ENCODE measurements around the gene ADAM22. TPM values are rescaled to one million over a fixed set of nuclear protein-coding genes. Genes with fewer than 3 reads are reported as not detected.

The ADAM22 gene
- total RNA-seq, 2 donors from 2014 or later: 1.0 to 3.6 TPM

- WGBS, 2 donors: 86 to 90% methylated on average over 2 of the region's 2 CpGs
- intact Hi-C loops (cut with DNase I): no loop called here
- Histone ChIP-seq H3K9me3 (no peaks in the 10 kb centered on the region), H3K27me3 (no peaks in the 10 kb centered on the region), H3K4me1 (no peaks in the 10 kb centered on the region), H3K36me3 (replicated peaks in 1 of 2; ENCODE audit: insufficient read depth in 1 of 2, low read depth in 2 of 2) (no peaks in the 10 kb centered on the region), H3K27ac (no peak overlapping the region), H3K4me3 (no peak overlapping the region)
- DNase-seq (no peak), ATAC-seq (no peak)
- TF ChIP-seq POLR2A (IDR thresholded peaks at IDR 0.05): no peak
- TF ChIP-seq CTCF (IDR thresholded peaks at IDR 0.05): no peak
Observed at GRCh38 chr7:88020953-88021665, 87.1 kb downstream of the ADAM22 start.

GRCh38 chr7:88027724-88028123 lies 93.7 kb downstream of the ADAM22 start:
- no peak for TF ChIP-seq CTCF (IDR thresholded peaks at IDR 0.05)
- no peak for TF ChIP-seq POLR2A (IDR thresholded peaks at IDR 0.05)
- Histone ChIP-seq H3K9me3 (peaks cover 0 to 10% (median 0%) of the 10 kb centered on the region in 3 donors), H3K27ac (no peak overlapping the region), H3K4me3 (no peak overlapping the region), H3K4me1 (no peaks in the 10 kb centered on the region), H3K27me3 (no peaks in the 10 kb centered on the region), H3K36me3 (replicated peaks in 1 of 2; ENCODE audit: insufficient read depth in 1 of 2, low read depth in 2 of 2) (no peaks in the 10 kb centered on the region)
- WGBS, 2 donors: 84 to 88% methylated on average over 2 of the region's 2 CpGs
- DNase-seq: no peak
- no peak for ATAC-seq
- intact Hi-C loops (cut with DNase I): no loop called here

GRCh38 chr7:88034083-88034695 lies 100.1 kb downstream of the ADAM22 start:
- TF ChIP-seq POLR2A (IDR thresholded peaks at IDR 0.05) (no peak), CTCF (IDR thresholded peaks at IDR 0.05) (no peak)
- H3K4me3 ChIP-seq: no peak overlapping the region
- no peak overlapping the region for H3K27ac ChIP-seq
- ATAC-seq: no peak
- no peaks in the 10 kb centered on the region for H3K27me3 ChIP-seq
- no peak for DNase-seq
- H3K36me3 ChIP-seq (replicated peaks in 1 of 2; ENCODE audit: insufficient read depth in 1 of 2, low read depth in 2 of 2): no peaks in the 10 kb centered on the region
- intact Hi-C loops (cut with DNase I): no loop called here
- no peaks in the 10 kb centered on the region for H3K4me1 ChIP-seq
- peaks cover 0 to 10% (median 0%) of the 10 kb centered on the region in 3 donors for H3K9me3 ChIP-seq
- WGBS, 2 donors: 79 to 83% methylated on average over 7 of the region's 7 CpGs

- Histone ChIP-seq H3K9me3 (peaks cover 0 to 5% (median 0%) of the 10 kb centered on the region in 3 donors), H3K27me3 (no peaks in the 10 kb centered on the region), H3K36me3 (replicated peaks in 1 of 2; ENCODE audit: insufficient read depth in 1 of 2, low read depth in 2 of 2) (no peaks in the 10 kb centered on the region), H3K4me3 (no peak overlapping the region), H3K4me1 (no peaks in the 10 kb centered on the region), H3K27ac (no peak overlapping the region)
- intact Hi-C loops (cut with DNase I): no loop called here
- TF ChIP-seq POLR2A (IDR thresholded peaks at IDR 0.05): no peak
- no peak for TF ChIP-seq CTCF (IDR thresholded peaks at IDR 0.05)
- ATAC-seq: no peak
- 86 to 89% methylated on average over 3 of the region's 3 CpGs for WGBS, 2 donors
- no peak for DNase-seq
Observed at GRCh38 chr7:88037050-88037449, 103.0 kb downstream of the ADAM22 start.
